Lung (tissue), 12 donors: ENCODE measurements around the gene GPR176. TPM values are rescaled to one million over a fixed set of nuclear protein-coding genes. Genes with fewer than 3 reads are reported as not detected.

ENCODE experiments used
- ATAC-seq: fragments of 200-7000 bp; cut with Tn5 transposase; one replicate; pipeline ENCODE4 v1.9.1; 2020; ENCODE audit warnings: moderate number of reproducible peaks; ENCODE audit not compliant: insufficient read depth, low FRiP score
- DNase-seq, 3 donors: peaks; one replicate each; pipeline ENCODE4 v3.0.0-alpha.2; 2013 to 2017
- H3K27ac ChIP-seq, 2 donors: one replicate each; pipeline ENCODE4 v1.5.1; 2013; ENCODE audit warnings: mild to moderate bottlenecking in 2 of 2, moderate library complexity in 2 of 2, control low read depth in 1 of 2, inconsistent platforms in 1 of 2, low read depth in 1 of 2, low read length in 1 of 2
- H3K27me3 ChIP-seq, 3 donors: one replicate each; pipeline ENCODE4 v1.5.1; 2013; ENCODE audit warnings: low read length in 2 of 3; ENCODE audit not compliant: control insufficient read depth in 3 of 3, insufficient read depth in 3 of 3
- H3K36me3 ChIP-seq, 4 donors: one replicate each; pipeline ENCODE4 v1.5.1; 2013; ENCODE audit warnings: low read length in 4 of 4, mild to moderate bottlenecking in 1 of 4, moderate library complexity in 1 of 4; ENCODE audit not compliant: control insufficient read depth in 4 of 4, insufficient read depth in 4 of 4
- H3K4me1 ChIP-seq, 5 donors: one replicate each; pipeline ENCODE4 v1.5.1; 2013; ENCODE audit warnings: low read length in 5 of 5, mild to moderate bottlenecking in 2 of 5, moderate library complexity in 1 of 5; ENCODE audit not compliant: control insufficient read depth in 5 of 5, insufficient read depth in 5 of 5
- H3K4me3 ChIP-seq: one replicate; pipeline ENCODE4 v1.5.1; 2013; ENCODE audit warnings: mild to moderate bottlenecking, control low read depth, moderate library complexity
- H3K9ac ChIP-seq, 2 donors: one replicate each; pipeline ENCODE4 v1.5.1; 2013; ENCODE audit warnings: low read length in 2 of 2, control low read depth in 1 of 2; ENCODE audit not compliant: insufficient read depth in 1 of 2
- H3K9me3 ChIP-seq, 4 donors: one replicate each; pipeline ENCODE4 v1.5.1; 2013; ENCODE audit warnings: low read length in 3 of 4, mild to moderate bottlenecking in 1 of 4, moderate library complexity in 1 of 4; ENCODE audit not compliant: control insufficient read depth in 4 of 4, insufficient read depth in 3 of 4
- WGBS, 2 donors: extraction: QIAGEN DNeasy Blood & Tissue Kit; methylation state at CpG; one replicate each; pipeline ENCODE4 v1.1.7; 2013; 5-methylcytosine and 5-hydroxymethylcytosine counted together
- polyA plus RNA-seq, 2 donors: library from polyadenylated mRNA; stranded (reverse); fragments of 200-250 nt; gene quantifications; one replicate each; pipeline ENCODE4 v1.2.1, GENCODE V29; 2013
- total RNA-seq, 2 donors: library from RNA; depleted of rRNA in 1 of 2; stranded (reverse); fragments of >200 nt in 1 of 2; gene quantifications; one replicate each; pipeline ENCODE4 v1.2.1, GENCODE V29; 2014 to 2021
- TF ChIP-seq, protein P1 (sequence below): IDR thresholded peaks from 2 replicates; pipeline ENCODE4 v1.5.1; 2012; ENCODE audit warnings: mild to moderate bottlenecking; ENCODE audit errors: control extremely low read depth, extremely low read depth
- donor health status: control.
- donor health status: control.
- donor health status: Bipolar disorder and iron deficiency.
- donor health status: healthy.
- donor health status: DM: yes; HTN: yes; CAD: no.

Gene GPR176
- total and polyA plus RNA-seq, 4 donors, result 1.7 to 9.0 (median 6.6) TPM

DNA sequence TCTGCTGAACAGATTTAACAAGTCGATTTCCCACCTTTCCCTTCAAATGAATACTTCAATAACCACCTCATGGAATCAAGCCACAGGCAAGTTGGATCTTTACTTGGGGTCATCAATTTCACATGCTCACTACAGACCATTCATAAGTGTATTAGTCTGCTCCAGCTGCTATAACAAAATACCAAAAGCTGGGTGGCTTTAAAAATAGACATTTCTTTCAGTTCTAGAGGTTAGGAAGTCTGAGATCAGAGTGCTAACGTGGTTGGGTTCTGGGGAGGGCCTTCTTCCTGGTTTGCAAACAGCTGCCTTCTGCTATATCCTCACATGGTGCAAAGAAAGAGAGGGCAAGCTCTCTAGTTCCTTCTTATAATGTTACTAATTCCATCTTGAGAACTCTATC, 5.1 kb downstream of the GPR176 start:
- Histone ChIP-seq H3K4me1 (peaks cover 0 to 8% (median 0%) of the 10 kb centered on the region in 5 donors), H3K9ac (no peak overlapping the region), H3K27me3 (peaks cover 0 to 25% (median 16%) of the 10 kb centered on the region in 3 donors), H3K9me3 (peaks cover 0 to 4% (median 0%) of the 10 kb centered on the region in 4 donors), H3K27ac (no peak overlapping the region), H3K4me3 (no peak overlapping the region), H3K36me3 (no peaks in the 10 kb centered on the region)
- TF ChIP-seq, protein P1, sequence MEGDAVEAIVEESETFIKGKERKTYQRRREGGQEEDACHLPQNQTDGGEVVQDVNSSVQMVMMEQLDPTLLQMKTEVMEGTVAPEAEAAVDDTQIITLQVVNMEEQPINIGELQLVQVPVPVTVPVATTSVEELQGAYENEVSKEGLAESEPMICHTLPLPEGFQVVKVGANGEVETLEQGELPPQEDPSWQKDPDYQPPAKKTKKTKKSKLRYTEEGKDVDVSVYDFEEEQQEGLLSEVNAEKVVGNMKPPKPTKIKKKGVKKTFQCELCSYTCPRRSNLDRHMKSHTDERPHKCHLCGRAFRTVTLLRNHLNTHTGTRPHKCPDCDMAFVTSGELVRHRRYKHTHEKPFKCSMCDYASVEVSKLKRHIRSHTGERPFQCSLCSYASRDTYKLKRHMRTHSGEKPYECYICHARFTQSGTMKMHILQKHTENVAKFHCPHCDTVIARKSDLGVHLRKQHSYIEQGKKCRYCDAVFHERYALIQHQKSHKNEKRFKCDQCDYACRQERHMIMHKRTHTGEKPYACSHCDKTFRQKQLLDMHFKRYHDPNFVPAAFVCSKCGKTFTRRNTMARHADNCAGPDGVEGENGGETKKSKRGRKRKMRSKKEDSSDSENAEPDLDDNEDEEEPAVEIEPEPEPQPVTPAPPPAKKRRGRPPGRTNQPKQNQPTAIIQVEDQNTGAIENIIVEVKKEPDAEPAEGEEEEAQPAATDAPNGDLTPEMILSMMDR, result no peak
- no peak for ATAC-seq
- DNase-seq, result no peak
- WGBS, 2 donors, result 76 to 81% methylated on average over 2 of the region's 2 CpGs

DNA sequence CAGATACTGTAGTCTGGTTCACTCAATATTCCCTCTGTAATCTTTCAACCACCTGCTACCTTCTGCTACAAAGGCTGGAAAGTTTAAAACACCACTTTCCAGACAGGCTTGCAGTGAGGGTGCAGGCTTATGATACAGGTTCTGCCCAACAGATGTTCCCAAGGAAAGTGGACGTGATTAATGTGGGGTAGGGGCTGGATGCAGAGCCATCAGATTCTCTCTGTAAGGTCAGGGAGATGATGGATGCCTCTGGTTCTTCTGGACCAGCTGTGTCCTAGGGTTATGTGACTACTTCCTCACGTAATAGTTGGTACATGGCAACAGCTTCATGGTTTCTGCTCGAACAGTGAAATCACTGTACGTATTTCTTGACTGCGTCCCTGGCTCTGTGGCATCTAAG, 11.1 kb downstream of the GPR176 start:
- ATAC-seq (no peak), DNase-seq (no peak)
- Histone ChIP-seq H3K27ac (no peak overlapping the region), H3K27me3 (no peaks in the 10 kb centered on the region), H3K4me1 (no peaks in the 10 kb centered on the region), H3K36me3 (no peaks in the 10 kb centered on the region), H3K9ac (no peak overlapping the region), H3K4me3 (no peak overlapping the region), H3K9me3 (no peaks in the 10 kb centered on the region)
- TF ChIP-seq, protein P1, result no peak
- WGBS, 2 donors, result 57 to 83% methylated on average over 5 of the region's 5 CpGs

DNA sequence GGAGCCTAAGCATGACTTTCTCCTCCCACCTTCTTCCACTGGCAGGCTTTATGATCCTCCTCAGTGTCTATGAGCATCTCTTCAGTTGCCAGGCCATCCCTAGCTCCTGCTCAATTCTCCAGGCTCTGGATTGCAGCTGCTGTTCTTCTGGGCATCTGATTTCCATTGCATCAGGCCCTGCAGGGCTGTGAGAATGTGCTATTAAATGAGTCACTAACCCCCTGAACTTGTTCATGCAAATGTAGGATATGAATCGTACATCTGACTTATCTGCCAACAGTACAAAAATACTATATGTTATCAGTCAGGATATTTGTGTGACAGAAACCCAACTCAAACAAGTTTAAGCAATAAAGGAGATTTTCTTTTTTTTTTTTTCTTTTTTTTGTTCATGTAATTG, 11.9 kb downstream of the GPR176 start:
- H3K27me3 ChIP-seq, result no peaks in the 10 kb centered on the region
- H3K4me1 ChIP-seq, result no peaks in the 10 kb centered on the region
- no peak overlapping the region for H3K27ac ChIP-seq
- no peaks in the 10 kb centered on the region for H3K9me3 ChIP-seq
- TF ChIP-seq, protein P1, result no peak
- ATAC-seq (peak; percentile 41), DNase-seq (no peak)
- 58 to 76% methylated on average over 1 of the region's 1 CpG for WGBS, 2 donors
- no peak overlapping the region for H3K9ac ChIP-seq
- H3K4me3 ChIP-seq, result no peak overlapping the region
- H3K36me3 ChIP-seq, result no peaks in the 10 kb centered on the region

DNA sequence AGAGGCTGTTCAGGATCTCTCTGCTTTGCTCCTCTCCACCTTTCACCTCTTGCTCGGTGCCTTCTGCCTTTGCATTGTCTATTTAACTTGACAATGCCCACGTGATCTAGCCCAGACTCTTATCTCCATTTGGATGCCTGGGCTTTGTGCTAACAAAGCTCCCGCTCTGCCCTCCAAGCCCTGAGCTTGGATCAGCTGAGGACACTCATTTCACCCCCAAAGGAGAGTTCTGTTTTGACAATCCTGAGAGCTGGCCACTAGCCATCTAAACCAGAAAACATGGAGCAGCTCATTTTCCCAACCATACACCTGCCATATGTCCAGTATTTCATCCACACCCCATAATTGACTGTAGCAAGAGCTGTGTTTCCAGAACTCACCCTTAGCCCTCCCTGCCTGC, 12.8 kb downstream of the GPR176 start:
- Histone ChIP-seq H3K4me3 (no peak overlapping the region), H3K9me3 (no peaks in the 10 kb centered on the region), H3K9ac (no peak overlapping the region), H3K27ac (no peak overlapping the region), H3K4me1 (no peaks in the 10 kb centered on the region), H3K27me3 (no peaks in the 10 kb centered on the region), H3K36me3 (no peaks in the 10 kb centered on the region)
- DNase-seq (no peak), ATAC-seq (no peak)
- TF ChIP-seq, protein P1, result no peak
- WGBS, 2 donors, result 80 to 87% methylated on average over 3 of the region's 3 CpGs
